Heart right ventricle (tissue), 16 donors: Measurements from ENCODE around the gene CDHR1. TPM values are rescaled to one million over a fixed set of nuclear protein-coding genes. Genes with fewer than 3 reads are reported as not detected.
"Not testable (repeated sequence)": the region's sequence is repeated elsewhere in the genome, so short reads cannot be mapped to it uniquely, and the experiment has no call there.

Source experiments
- ATAC-seq, 8 donors: fragments of 200-7000 bp; cut with Tn5 transposase; one replicate each; pipeline ENCODE4 v1.9.1; 2020; ENCODE audit warnings: mild to moderate bottlenecking in 8 of 8, moderate library complexity in 8 of 8, moderate number of reproducible peaks in 1 of 8
- DNase-seq, 2 donors: peaks; one replicate each; pipeline ENCODE4 v3.0.0-alpha.2; 2020
- H3K27ac ChIP-seq, 10 donors: fragments of 200-600 bp; sonication (generic) in 2 of 10; one replicate each; pipeline versions ENCODE4 v1.5.0 to v1.8.0; 2020 to 2022; ENCODE audit warnings: mild to moderate bottlenecking in 3 of 10
- H3K27me3 ChIP-seq, 7 donors: fragments of 200-600 bp; one replicate each; pipeline ENCODE4 v1.8.0; 2021 to 2022; ENCODE audit warnings: mild to moderate bottlenecking in 2 of 7
- H3K36me3 ChIP-seq, 9 donors: fragments of 200-600 bp; sonication (generic) in 1 of 9; one replicate each; pipeline versions ENCODE4 v1.5.0 to v1.8.0; 2020 to 2022; ENCODE audit warnings: mild to moderate bottlenecking in 2 of 9
- H3K4me1 ChIP-seq, 9 donors: fragments of 200-600 bp; sonication (generic) in 1 of 9; one replicate each; pipeline versions ENCODE4 v1.5.0 to v1.8.0; 2020 to 2022; ENCODE audit warnings: mild to moderate bottlenecking in 4 of 9
- H3K4me3 ChIP-seq, 10 donors: fragments of 200-600 bp; sonication (generic) in 2 of 10; one replicate each; pipeline versions ENCODE4 v1.5.0 to v1.8.0; 2020 to 2022; ENCODE audit warnings: mild to moderate bottlenecking in 7 of 10, moderate library complexity in 2 of 10
- H3K9me3 ChIP-seq, 11 donors: fragments of 200-600 bp in 10 of 11; sonication (generic) in 2 of 11; one replicate each; pipeline versions ENCODE4 v1.5.0 to v1.8.0; 2013 to 2022; ENCODE audit warnings: mild to moderate bottlenecking in 2 of 11, control low read depth in 1 of 11, moderate library complexity in 1 of 11
- WGBS, 2 donors: extraction: QIAGEN DNeasy Blood & Tissue Kit; methylation state at CpG; one replicate each; pipeline ENCODE4 v1.1.7; 2013; ENCODE audit warnings: inconsistent platforms in 1 of 2; 5-methylcytosine and 5-hydroxymethylcytosine counted together
- intact Hi-C, 10 donors: fragments of 100-400 bp; cut with DNase I; formaldehyde crosslinking; loops; one replicate each; pipeline versions ENCODE4 v1.11.1 to v1.14.2; 2022
- polyA plus RNA-seq, 2 donors: library from polyadenylated mRNA; stranded (reverse); fragments of 200-250 nt; gene quantifications; one replicate each; pipeline ENCODE4 v1.2.3, GENCODE V29; 2013
- total RNA-seq, 10 donors: library from RNA; stranded (reverse); fragmentation: NEBNext Ultra II Directional in 3 of 10; extraction: Animal tissue kit (Norgen Biotek cat#: 25700) in 3 of 10; gene quantifications; one replicate each; pipeline versions ENCODE4 v1.2.1 to v1.2.4, GENCODE V29; 2021 to 2023
- TF ChIP-seq, protein P1 (sequence below), 9 donors: fragments of 200-600 bp; sonication (generic) in 2 of 9; IDR thresholded peaks; one replicate each; pipeline versions ENCODE4 v1.5.0 to v1.8.0; 2021 to 2022; ENCODE audit warnings: antibody characterized with exemption in 9 of 9, mild to moderate bottlenecking in 5 of 9, moderate library complexity in 1 of 9
- donor health status: Arrhythmogenic right ventricular cardiomyopathy.
- donor health status: ischemic (EF 13 %, LVEDD 7.1; RV severe dilation, severe dysfunction).
- donor health status: healthy with polysubstance abuse.
- donor health status: DM: no; HTN: yes; CAD: no.
- donor health status: DM: no; HTN: no; CAD: no.
- donor health status: ischemic (EF 25% LVEDD 6.9; RV normal size, moderate dysfunction).
- donor health status: ischemic (EF 25% LVEDD 5.7; RV mildly dilated, moderate dysfunction).
- donor health status: healthy.
- donor health status: DM: yes; HTN: yes; CAD: no.
- donor health status: Ischemic cardiomyopathy.
- donor health status: ischemic (EF 35%, LVEDD 5.7; RV mildly dilated, moderate dysfunction).
- donor health status: nonischemic (EF 11% LVEDD 7.7; RV severe dilation, severe dysfunction).
- donor health status: DM: yes; HTN: yes; CAD: no.
- donor health status: PGD.
- donor health status: ischemic (EF 29% LVEDD 5.4; RV normal size, mild dysfunction).
- donor health status: nonischemic (EF 23%, LVEDD 6.1; RV moderate dilation, normal function).

CDHR1 gene
- total and polyA plus RNA-seq, 12 donors, result 0.12 to 1.3 (median 0.39) TPM

DNA sequence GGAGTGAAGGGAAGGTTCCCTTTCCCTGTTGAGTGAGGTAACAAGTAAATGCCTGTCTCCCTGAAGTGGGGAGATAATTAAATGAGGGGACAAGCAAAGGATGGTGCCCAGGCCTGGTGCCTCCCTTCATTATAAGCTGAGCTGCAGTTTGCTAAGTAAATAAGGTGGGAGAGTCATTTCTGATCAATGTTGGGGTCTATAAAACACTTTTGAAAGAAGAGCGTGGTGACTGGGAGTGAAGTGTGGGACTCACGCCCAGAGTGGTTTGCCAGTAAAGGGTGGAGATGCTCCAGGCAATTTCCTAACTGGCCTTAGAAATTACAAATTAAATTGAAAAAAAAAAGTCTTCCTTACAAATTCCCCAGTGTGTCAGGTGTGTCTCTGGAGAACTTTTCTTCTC lies 30.3 kb upstream of the CDHR1 start:
- ATAC-seq, result no peak
- no peak for DNase-seq
- H3K27ac ChIP-seq, result no peak overlapping the region
- H3K9me3 ChIP-seq, result peaks cover 0 to 3% (median 0%) of the 10 kb centered on the region in 11 donors
- TF ChIP-seq, protein P1, sequence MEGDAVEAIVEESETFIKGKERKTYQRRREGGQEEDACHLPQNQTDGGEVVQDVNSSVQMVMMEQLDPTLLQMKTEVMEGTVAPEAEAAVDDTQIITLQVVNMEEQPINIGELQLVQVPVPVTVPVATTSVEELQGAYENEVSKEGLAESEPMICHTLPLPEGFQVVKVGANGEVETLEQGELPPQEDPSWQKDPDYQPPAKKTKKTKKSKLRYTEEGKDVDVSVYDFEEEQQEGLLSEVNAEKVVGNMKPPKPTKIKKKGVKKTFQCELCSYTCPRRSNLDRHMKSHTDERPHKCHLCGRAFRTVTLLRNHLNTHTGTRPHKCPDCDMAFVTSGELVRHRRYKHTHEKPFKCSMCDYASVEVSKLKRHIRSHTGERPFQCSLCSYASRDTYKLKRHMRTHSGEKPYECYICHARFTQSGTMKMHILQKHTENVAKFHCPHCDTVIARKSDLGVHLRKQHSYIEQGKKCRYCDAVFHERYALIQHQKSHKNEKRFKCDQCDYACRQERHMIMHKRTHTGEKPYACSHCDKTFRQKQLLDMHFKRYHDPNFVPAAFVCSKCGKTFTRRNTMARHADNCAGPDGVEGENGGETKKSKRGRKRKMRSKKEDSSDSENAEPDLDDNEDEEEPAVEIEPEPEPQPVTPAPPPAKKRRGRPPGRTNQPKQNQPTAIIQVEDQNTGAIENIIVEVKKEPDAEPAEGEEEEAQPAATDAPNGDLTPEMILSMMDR (IDR thresholded peaks at IDR 0.05), result no peak
- peaks cover 0 to 4% (median 0%) of the 10 kb centered on the region in 9 donors for H3K4me1 ChIP-seq
- H3K36me3 ChIP-seq, result no peaks in the 10 kb centered on the region
- H3K4me3 ChIP-seq, result no peak overlapping the region
- WGBS, 2 donors, result 55 to 65% methylated on average over 2 of the region's 2 CpGs
- peaks cover 0 to 38% (median 29%) of the 10 kb centered on the region in 7 donors for H3K27me3 ChIP-seq
- intact Hi-C loops, result no loop called here

DNA sequence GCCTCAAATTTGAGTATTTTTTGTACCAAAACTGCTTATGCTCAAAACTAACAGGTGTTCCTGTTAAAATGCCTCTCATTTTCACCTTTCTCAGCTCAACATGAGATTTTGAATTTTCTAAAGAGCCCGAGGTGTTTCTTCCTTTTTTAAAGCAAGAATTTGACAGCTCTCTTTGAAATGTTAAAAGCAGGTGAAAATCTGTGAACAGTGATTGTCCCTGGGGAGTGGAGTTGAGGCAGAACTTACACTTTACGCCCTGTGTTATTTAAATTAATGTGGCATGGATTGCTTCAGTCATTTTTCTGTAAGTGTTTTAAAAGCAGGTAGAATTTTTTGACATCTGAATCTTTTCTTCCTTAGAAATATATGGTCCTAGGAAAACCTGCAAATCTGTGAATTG lies 29.9 kb upstream of the CDHR1 start:
- no peak overlapping the region for H3K4me3 ChIP-seq
- no peaks in the 10 kb centered on the region for H3K4me1 ChIP-seq
- WGBS, 2 donors, result 40% methylated on average over 2 of the region's 2 CpGs
- H3K27me3 ChIP-seq, result peaks cover 0 to 38% (median 29%) of the 10 kb centered on the region in 7 donors
- DNase-seq, result no peak
- no peak overlapping the region for H3K27ac ChIP-seq
- H3K36me3 ChIP-seq, result no peaks in the 10 kb centered on the region
- peaks cover 0 to 3% (median 0%) of the 10 kb centered on the region in 11 donors for H3K9me3 ChIP-seq
- TF ChIP-seq, protein P1 (IDR thresholded peaks at IDR 0.05), result no peak
- intact Hi-C loops, result no loop called here
- ATAC-seq, result no peak

DNA sequence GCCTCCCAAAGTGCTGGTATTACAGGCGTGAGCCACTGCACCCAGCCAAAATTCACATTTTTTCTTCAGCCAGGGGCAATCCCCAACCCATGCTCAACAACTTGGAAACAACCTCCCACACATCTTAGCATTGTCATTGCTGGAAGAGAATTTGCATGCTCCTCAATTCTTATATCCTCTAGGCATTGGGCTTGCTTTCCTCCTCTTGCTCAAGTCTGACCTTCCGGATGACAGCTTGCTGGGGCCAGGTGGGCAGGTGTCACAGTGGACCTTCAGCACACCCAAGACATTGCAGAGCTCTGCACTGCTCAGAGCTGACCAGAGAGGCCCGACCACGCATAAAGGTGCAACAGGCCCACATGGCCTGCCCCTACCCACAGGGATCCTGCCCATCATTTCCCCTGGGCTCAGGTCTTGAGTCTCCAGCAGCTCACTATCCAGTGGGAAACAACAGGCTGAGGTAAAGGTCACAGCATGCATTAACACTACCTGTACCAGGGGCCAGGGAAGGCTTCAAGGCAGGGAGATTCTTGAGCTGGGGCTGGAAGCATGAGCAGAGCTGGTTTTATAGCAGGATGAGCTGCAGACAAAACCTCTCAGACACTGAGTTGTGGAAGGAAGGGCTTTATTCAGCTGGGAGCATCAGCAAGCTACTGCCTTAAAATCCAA lies 27.6 kb upstream of the CDHR1 start:
- no peaks in the 10 kb centered on the region for H3K36me3 ChIP-seq
- ATAC-seq (no peak), DNase-seq (no peak)
- H3K9me3 ChIP-seq, result peaks cover 0 to 3% (median 0%) of the 10 kb centered on the region in 11 donors
- no peak overlapping the region for H3K27ac ChIP-seq
- TF ChIP-seq, protein P1 (IDR thresholded peaks at IDR 0.05), result no peak
- H3K27me3 ChIP-seq, result peaks cover 0 to 28% (median 20%) of the 10 kb centered on the region in 7 donors
- H3K4me3 ChIP-seq, result no peak overlapping the region
- 92 to 94% methylated on average over 4 of the region's 4 CpGs for WGBS, 2 donors
- H3K4me1 ChIP-seq, result no peaks in the 10 kb centered on the region
- intact Hi-C loops, result no loop called here

DNA sequence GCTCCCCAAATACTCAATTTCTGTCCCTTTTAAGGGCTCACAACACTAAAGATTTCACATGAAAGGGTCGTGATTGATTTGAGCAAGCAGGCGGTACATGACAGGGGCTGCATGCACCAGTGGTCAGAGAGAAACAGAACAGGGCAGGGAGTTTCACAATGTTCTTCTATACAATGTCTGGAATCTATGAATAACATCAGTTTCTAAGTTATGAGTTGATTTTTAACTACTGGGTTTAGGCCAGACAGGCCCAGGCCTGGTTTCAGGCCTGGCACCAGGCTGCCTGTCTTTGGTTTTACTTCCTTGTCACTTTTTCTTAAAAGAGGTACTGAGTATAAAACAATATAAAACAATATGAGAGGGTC lies 27.1 kb upstream of the CDHR1 start:
- H3K9me3 ChIP-seq, intact Hi-C loops, H3K27ac ChIP-seq, DNase-seq, H3K4me1 ChIP-seq, H3K36me3 ChIP-seq, ATAC-seq, H3K4me3 ChIP-seq: not testable (repeated sequence)
- WGBS, 2 donors, result 78 to 86% methylated on average over 2 of the region's 2 CpGs
- peaks cover 0 to 25% (median 16%) of the 10 kb centered on the region in 7 donors for H3K27me3 ChIP-seq

DNA sequence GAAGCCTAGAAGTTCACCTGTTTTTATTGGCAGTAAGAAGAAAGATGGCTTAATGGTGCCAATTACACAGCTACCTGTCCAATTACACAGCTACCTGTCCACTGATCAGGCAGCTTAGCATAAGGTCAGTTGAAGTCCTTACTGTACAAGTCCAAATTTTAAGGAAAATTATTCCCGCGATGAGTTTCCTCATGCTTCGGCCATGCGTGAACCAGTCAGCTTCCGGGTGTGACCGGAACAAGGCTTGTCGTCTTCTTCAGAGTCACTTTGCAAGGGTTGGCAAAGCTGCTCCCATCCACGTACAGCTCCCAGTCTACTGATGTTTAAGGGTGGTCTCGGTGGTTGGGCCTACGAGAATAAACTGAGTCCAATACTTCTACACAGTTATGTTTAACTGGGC lies 26.0 kb upstream of the CDHR1 start:
- ATAC-seq, H3K4me1 ChIP-seq, DNase-seq, H3K36me3 ChIP-seq, intact Hi-C loops, H3K9me3 ChIP-seq, H3K4me3 ChIP-seq, H3K27ac ChIP-seq: not testable (repeated sequence)
- H3K27me3 ChIP-seq, result peaks cover 0 to 17% (median 9%) of the 10 kb centered on the region in 7 donors
- WGBS, 2 donors, result 94 to 97% methylated on average over 10 of the region's 10 CpGs

DNA sequence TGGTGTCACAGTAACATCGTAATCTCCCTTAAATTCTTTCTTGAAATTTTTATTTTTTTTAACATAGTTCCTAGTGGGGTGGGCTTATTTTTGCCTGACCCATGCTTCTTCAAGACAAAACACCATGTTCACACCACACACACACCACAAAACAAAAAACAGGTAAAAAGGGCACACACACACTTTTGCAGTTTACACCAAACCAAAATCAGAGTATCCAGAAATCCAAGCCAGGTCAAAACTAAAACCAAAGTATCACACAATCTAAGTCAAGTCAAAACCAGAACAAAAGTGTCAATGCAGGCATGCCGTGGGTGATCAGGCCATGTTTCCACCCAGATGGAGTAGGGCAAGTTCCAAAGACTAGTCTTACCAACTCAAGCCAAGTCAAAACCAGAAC lies 23.1 kb upstream of the CDHR1 start:
- H3K4me3 ChIP-seq, intact Hi-C loops, H3K4me1 ChIP-seq, DNase-seq, ATAC-seq, H3K27me3 ChIP-seq, H3K27ac ChIP-seq, H3K9me3 ChIP-seq, H3K36me3 ChIP-seq: not testable (repeated sequence)
- 85 to 88% methylated on average over 2 of the region's 2 CpGs for WGBS, 2 donors

DNA sequence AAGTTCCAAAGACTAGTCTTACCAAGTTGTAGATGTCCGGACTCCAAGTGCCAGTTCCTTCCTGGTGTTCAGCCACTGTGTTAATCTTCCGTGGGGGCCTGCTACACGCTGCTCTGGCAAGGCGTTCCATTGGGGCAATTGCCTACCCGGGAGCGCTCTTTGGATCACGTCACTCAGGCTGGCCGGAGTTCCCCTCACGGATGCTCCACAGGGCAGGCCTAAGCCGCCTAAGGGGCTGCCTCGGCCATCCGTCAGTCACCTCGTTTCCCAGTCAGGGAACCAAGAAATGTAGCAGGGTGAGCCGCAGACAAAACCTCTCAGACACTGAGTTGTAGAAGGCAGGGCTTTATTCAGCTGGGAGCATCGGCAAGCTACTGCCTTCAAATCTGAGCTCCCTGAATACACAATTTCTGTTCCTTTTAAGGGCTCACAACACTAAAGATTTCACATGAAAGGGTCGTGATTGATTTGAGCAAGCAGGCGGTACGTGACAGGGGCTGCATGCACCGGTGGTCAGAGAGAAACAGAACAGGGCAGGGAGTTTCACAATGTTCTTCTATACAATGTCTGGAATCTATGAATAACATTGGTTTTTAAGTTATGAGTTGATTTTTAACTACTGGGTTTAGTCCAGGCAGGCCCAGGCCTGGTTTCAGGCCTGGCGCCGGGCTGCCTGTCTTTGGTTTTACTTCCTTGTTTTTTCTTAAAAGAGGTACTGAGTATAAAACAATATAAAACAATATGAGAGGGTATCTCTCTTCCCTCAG lies 22.5 kb upstream of the CDHR1 start:
- H3K36me3 ChIP-seq, ATAC-seq, H3K27ac ChIP-seq, H3K9me3 ChIP-seq, H3K4me1 ChIP-seq, DNase-seq, H3K27me3 ChIP-seq, intact Hi-C loops, H3K4me3 ChIP-seq: not testable (repeated sequence)
- 89% methylated on average over 19 to 20 of the region's 21 CpGs for WGBS, 2 donors
